Activated CD4-positive, alpha-beta T cell treated with anti-CD3 and anti-CD28 coated beads, Interleukin-2, amount 50 U/mL, for 16 hours (primary cell): Measurements from ENCODE around the gene TAS2R60.
"Not testable (repeated sequence)": the region's sequence is repeated elsewhere in the genome, so short reads cannot be mapped to it uniquely, and the experiment has no call there.

Experiments used
- DNase-seq: peaks from one replicate; pipeline ENCODE4 v3.0.0-alpha.2; 2020

Gene TAS2R60

GRCh38 chr7:143411976-143412708, 31.1 kb upstream of the TAS2R60 start:
- DNase-seq: no peak

- DNase-seq: no peak
Observed at GRCh38 chr7:143413123-143413522, 30.1 kb upstream of the TAS2R60 start.

GRCh38 chr7:143415209-143415608, 28.0 kb upstream of the TAS2R60 start:
- DNase-seq: not testable (repeated sequence)

- no peak for DNase-seq
Observed at GRCh38 chr7:143415742-143416397, 27.4 kb upstream of the TAS2R60 start.

- peak; percentile 47 for DNase-seq
Observed at GRCh38 chr7:143416565-143417149, 26.6 kb upstream of the TAS2R60 start.

- DNase-seq: no peak
Observed at GRCh38 chr7:143417734-143418383, 25.4 kb upstream of the TAS2R60 start.

- no peak for DNase-seq
Observed at GRCh38 chr7:143418681-143419458, 24.4 kb upstream of the TAS2R60 start.

GRCh38 chr7:143419880-143420279, 23.4 kb upstream of the TAS2R60 start:
- no peak for DNase-seq

GRCh38 chr7:143420624-143421023, 22.6 kb upstream of the TAS2R60 start:
- not testable (repeated sequence) for DNase-seq

- DNase-seq: no peak
Observed at GRCh38 chr7:143422033-143422432, 21.2 kb upstream of the TAS2R60 start.

- DNase-seq: not testable (repeated sequence)
Observed at GRCh38 chr7:143424476-143424875, 18.8 kb upstream of the TAS2R60 start.

- DNase-seq: no peak
Observed at GRCh38 chr7:143426479-143427142, 16.6 kb upstream of the TAS2R60 start.

GRCh38 chr7:143429770-143430698, 13.2 kb upstream of the TAS2R60 start:
- no peak for DNase-seq

- DNase-seq: no peak
Observed at GRCh38 chr7:143431109-143431508, 12.1 kb upstream of the TAS2R60 start.

GRCh38 chr7:143433759-143434158, 9.5 kb upstream of the TAS2R60 start:
- no peak for DNase-seq

- DNase-seq: no peak
Observed at GRCh38 chr7:143434660-143435059, 8.6 kb upstream of the TAS2R60 start.

- DNase-seq: no peak
Observed at GRCh38 chr7:143435266-143435665, 8.0 kb upstream of the TAS2R60 start.

- no peak for DNase-seq
Observed at GRCh38 chr7:143436325-143436946, 6.8 kb upstream of the TAS2R60 start.

- peak; percentile 6 for DNase-seq
Observed at GRCh38 chr7:143437578-143437977, 5.7 kb upstream of the TAS2R60 start.

GRCh38 chr7:143439866-143440265, 3.4 kb upstream of the TAS2R60 start:
- DNase-seq: no peak
